A673 (cell line): Measurements from ENCODE around the gene FBRS. TPM values are rescaled to one million over a fixed set of nuclear protein-coding genes. Genes with fewer than 3 reads are reported as not detected.
"Not testable (repeated sequence)": the region's sequence is repeated elsewhere in the genome, so short reads cannot be mapped to it uniquely, and the experiment has no call there.

Experiments used
- BruUV-seq: library from RNA; stranded (reverse); fragments of 400-500 nt; replicated peaks from 2 replicates; lab custom pipeline; 2021; lab: Mats Ljungman, UMichigan
- CTCF ChIA-PET: fragments of 300-600 bp; sonication (Branson Sonifier 250); formaldehyde crosslinking; loops from one replicate; lab custom pipeline; 2022; ENCODE audit warnings: antibody characterized with exemption; lab: Charles Lee
- POLR2A ChIA-PET: fragments of 300-600 bp; sonication (Branson Sonifier 250); formaldehyde crosslinking; loops from one replicate; lab custom pipeline; 2022; ENCODE audit warnings: antibody characterized with exemption; ENCODE audit not compliant: low non-redundant PET; lab: Charles Lee
- DNase-seq: peaks from one replicate; pipeline ENCODE4 v3.0.0-alpha.2; 2015; ENCODE audit warnings: low spot score
- H3K27ac ChIP-seq: fragments of 200-600 bp; sonication (generic); 2 replicates; pipeline ENCODE4 v1.5.1; 2016; ENCODE audit warnings: mixed run types, low read depth, mild to moderate bottlenecking, mixed read lengths, antibody characterized with exemption, low read length; ENCODE audit not compliant: poor library complexity, severe bottlenecking
- H3K27me3 ChIP-seq: fragments of 200-600 bp; sonication (generic); replicated peaks from 2 replicates; pipeline ENCODE4 v1.6.1; 2017; ENCODE audit warnings: mixed run types, low read depth, mild to moderate bottlenecking, mixed read lengths, antibody characterized with exemption, low read length; ENCODE audit not compliant: insufficient read depth, poor library complexity
- H3K36me3 ChIP-seq: fragments of 200-600 bp; sonication (generic); 2 replicates; pipeline ENCODE4 v1.6.1; 2016; ENCODE audit warnings: mixed run types, mild to moderate bottlenecking, mixed read lengths, antibody characterized with exemption, low read length; ENCODE audit not compliant: insufficient read depth, poor library complexity, severe bottlenecking
- H3K4me1 ChIP-seq: fragments of 200-600 bp; sonication (generic); 2 replicates; pipeline ENCODE4 v1.6.1; 2017; ENCODE audit warnings: mixed run types, mild to moderate bottlenecking, mixed read lengths, antibody characterized with exemption, low read length; ENCODE audit not compliant: insufficient read depth, poor library complexity, severe bottlenecking
- H3K4me3 ChIP-seq: fragments of 200-600 bp; sonication (generic); 2 replicates; pipeline ENCODE4 v1.5.1; 2016; ENCODE audit warnings: low read depth, mixed run types, mild to moderate bottlenecking, mixed read lengths, low read length; ENCODE audit not compliant: poor library complexity, severe bottlenecking
- H3K9me3 ChIP-seq: fragments of 200-600 bp; sonication (generic); 2 replicates; pipeline ENCODE4 v1.6.1; 2016; ENCODE audit warnings: mixed run types, low read depth, mild to moderate bottlenecking, mixed read lengths, antibody characterized with exemption, low read length; ENCODE audit not compliant: poor library complexity, severe bottlenecking
- EZH2 ChIP-seq: fragments of 200-600 bp; sonication (generic); IDR thresholded peaks from 2 replicates; pipeline ENCODE4 v1.6.1; 2017; ENCODE audit warnings: borderline replicate concordance, low read depth, mild to moderate bottlenecking, mixed read lengths, antibody characterized with exemption, low read length; ENCODE audit not compliant: poor library complexity, severe bottlenecking
- intact Hi-C: fragments of 100-400 bp; cut with micrococcal nuclease; formaldehyde crosslinking; loops from one replicate; pipeline ENCODE4 v1.10.0; 2022; ENCODE audit not compliant: unreplicated experiment
- total RNA-seq: library from RNA; stranded (reverse); gene quantifications from 2 replicates; pipeline ENCODE4 v1.2.3, GENCODE V29; 2021
- TF ChIP-seq, protein P1 (sequence below): fragments of 300-800, 200-600 bp; sonication (generic); conservative IDR thresholded peaks from 2 replicates; pipeline ENCODE4 v1.5.1; 2017; ENCODE audit warnings: low read depth, mild to moderate bottlenecking, antibody characterized with exemption, low read length, moderate library complexity, mixed read lengths

Gene FBRS
- total RNA-seq, 1 experiment from 2014 or later = 79.9 TPM

DNA sequence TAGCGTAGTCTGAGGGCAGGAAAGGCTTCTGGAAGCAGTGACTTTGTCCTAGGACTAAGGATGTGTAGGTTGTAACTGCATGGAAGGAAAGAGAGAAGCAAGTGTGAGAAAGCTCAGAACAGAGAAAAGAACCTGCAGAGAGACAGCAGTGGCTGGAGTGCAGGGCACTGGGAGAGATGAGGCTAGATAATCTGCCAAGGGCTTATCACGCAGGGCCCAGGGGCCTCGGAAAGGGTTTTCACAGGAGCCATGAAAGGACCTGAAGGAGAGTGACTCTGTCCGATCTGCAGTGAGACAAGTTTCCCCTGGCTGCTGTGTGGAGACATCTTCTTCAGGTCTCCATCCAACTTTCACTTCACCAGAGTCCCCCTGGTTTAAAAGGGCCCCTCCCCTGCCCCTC is 33.7 kb downstream of the FBRS start:
- POLR2A ChIA-PET = no interaction called here
- no peak for DNase-seq
- CTCF ChIA-PET = no interaction called here

DNA sequence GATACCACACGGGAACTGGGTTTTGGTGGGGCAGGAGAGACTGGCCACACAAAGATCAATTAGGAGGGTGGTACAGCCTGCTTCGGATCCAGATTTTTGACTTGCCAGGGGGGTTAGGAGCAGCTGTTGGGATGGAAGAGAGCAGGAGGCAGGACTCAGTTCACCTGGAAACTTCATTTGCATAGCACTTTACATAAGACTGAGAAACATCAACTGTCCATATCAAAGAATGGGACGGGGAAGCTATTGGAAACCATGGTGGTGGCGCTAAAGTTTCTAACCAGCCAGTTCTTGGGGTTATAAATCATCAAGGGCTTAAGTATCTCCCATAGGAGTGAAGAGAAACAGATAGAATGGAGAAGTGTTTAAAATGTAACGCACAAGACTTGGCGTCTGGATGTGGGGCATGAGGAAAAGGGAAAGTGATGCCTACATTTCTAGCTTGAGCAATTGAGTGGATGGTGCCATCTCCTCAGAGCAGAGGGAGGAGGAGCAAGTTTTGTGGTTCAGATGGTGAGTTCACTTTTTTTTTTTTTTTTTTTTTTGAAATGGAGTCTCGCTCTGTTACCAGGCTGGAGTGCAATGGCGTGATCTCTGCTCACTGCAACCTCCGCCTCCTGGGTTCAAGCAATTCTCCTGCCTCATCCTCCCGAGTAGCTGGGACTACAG is 34.3 kb downstream of the FBRS start:
- H3K36me3 ChIP-seq = no peaks in the 10 kb centered on the region
- ChIA-PET POLR2A (no interaction called here), CTCF (no interaction called here)
- no peaks in the 10 kb centered on the region for H3K9me3 ChIP-seq
- no peak overlapping the region for H3K4me3 ChIP-seq
- no peak for DNase-seq
- H3K27ac ChIP-seq = no peak overlapping the region
- no peaks in the 10 kb centered on the region for H3K27me3 ChIP-seq
- intact Hi-C loops = loop anchor here (10.0 kb wide), 1 partner anchor 628 kb away; the partner anchor contains the start of gene ALDOA
- no TSS peak for BruUV-seq
- TF ChIP-seq, protein P1, sequence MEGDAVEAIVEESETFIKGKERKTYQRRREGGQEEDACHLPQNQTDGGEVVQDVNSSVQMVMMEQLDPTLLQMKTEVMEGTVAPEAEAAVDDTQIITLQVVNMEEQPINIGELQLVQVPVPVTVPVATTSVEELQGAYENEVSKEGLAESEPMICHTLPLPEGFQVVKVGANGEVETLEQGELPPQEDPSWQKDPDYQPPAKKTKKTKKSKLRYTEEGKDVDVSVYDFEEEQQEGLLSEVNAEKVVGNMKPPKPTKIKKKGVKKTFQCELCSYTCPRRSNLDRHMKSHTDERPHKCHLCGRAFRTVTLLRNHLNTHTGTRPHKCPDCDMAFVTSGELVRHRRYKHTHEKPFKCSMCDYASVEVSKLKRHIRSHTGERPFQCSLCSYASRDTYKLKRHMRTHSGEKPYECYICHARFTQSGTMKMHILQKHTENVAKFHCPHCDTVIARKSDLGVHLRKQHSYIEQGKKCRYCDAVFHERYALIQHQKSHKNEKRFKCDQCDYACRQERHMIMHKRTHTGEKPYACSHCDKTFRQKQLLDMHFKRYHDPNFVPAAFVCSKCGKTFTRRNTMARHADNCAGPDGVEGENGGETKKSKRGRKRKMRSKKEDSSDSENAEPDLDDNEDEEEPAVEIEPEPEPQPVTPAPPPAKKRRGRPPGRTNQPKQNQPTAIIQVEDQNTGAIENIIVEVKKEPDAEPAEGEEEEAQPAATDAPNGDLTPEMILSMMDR = no peak
- TF ChIP-seq EZH2 = no peak
- peaks cover 7% of the 10 kb centered on the region for H3K4me1 ChIP-seq

More for the DNA sequence above, 33.7 kb downstream of the FBRS start:
- no peaks in the 10 kb centered on the region for H3K9me3 ChIP-seq
- H3K4me1 ChIP-seq = peaks cover 4% of the 10 kb centered on the region
- TF ChIP-seq, protein P1 = no peak
- no peak for TF ChIP-seq EZH2
- BruUV-seq = no TSS peak
- H3K4me3 ChIP-seq = no peak overlapping the region
- H3K36me3 ChIP-seq = no peaks in the 10 kb centered on the region
- intact Hi-C loops = loop anchor here (10.0 kb wide), 1 partner anchor 627 kb away; the partner anchor contains the start of gene ALDOA
- H3K27ac ChIP-seq = no peak overlapping the region
- no peaks in the 10 kb centered on the region for H3K27me3 ChIP-seq

DNA sequence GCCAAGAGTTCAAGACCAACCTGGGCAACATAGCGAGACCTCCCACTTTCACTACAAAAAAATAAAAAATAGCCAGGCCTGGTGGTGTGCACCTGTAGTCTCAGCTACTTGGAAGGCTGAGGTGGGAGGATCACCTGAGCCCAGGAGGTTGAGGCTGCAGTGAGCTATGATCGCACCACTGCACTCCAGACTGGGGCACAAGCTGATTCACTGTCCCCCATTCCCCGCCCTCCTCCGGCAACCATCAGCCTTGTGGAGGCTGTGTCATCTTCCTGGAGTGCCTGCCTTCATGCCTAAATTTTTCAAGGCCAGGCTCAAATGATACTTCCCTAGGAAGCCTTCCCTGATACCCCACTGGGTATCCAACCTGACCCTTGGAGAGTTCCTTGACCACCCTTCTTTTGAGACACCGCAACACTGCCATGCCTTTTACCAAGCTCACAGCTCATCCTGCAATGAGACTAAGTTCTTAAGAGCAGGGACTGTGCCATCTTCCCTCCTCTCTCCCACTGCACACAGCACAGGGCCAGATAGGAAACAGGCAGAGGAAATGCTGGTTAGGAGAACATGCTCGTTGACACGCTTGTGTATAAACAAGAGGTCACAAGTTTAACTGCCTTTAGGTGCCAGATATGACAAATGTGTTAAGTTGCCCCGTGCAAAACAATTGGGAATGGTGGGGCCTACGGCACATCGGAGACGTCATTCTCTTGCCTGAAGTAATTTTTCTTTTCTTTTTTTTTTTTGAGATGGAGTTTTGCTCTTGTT is 36.9 kb downstream of the FBRS start:
- peaks cover under 1% of the 10 kb centered on the region for H3K36me3 ChIP-seq
- peaks cover 15% of the 10 kb centered on the region for H3K4me1 ChIP-seq
- CTCF ChIA-PET = no interaction called here
- intact Hi-C loops = loop anchor here (10.0 kb wide), 1 partner anchor 630 kb away; the partner anchor contains the start of gene ALDOA
- H3K27ac ChIP-seq = no peak overlapping the region
- H3K27me3 ChIP-seq = no peaks in the 10 kb centered on the region
- BruUV-seq = no TSS peak
- H3K4me3 ChIP-seq = no peak overlapping the region
- no peak for DNase-seq
- no peaks in the 10 kb centered on the region for H3K9me3 ChIP-seq
- POLR2A ChIA-PET = no interaction called here
- TF ChIP-seq, protein P1 = no peak
- no peak for TF ChIP-seq EZH2

DNA sequence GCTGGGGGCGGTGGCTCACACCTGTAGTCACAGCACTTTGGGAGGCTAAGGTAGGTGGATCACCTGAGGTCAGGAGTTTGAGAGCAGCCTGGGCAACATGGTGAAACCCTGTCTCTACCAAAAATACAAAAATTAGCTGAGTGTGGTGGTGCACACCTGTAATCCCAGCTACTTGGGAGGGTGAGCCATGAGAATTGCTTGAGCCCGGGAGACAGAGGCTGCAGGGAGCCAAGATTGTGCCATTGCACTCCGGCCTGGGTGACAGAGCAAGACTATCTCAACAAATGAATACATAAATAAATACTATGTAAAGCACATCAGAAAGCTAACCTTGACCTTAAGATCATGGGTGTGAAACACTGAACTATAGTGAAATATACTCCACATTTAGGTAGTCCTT is 38.4 kb downstream of the FBRS start:
- CTCF ChIA-PET, DNase-seq, H3K4me3 ChIP-seq, BruUV-seq, H3K9me3 ChIP-seq, H3K27ac ChIP-seq, H3K27me3 ChIP-seq: not testable (repeated sequence)
- Histone ChIP-seq H3K4me1 (peaks cover 20% of the 10 kb centered on the region), H3K36me3 (peaks cover 16% of the 10 kb centered on the region)
- intact Hi-C loops = loop anchor here (10.0 kb wide), 1 partner anchor 632 kb away; the partner anchor contains the start of gene ALDOA
- POLR2A ChIA-PET = interaction anchor here (0.6 kb wide), 1 partner anchor 576 kb away, joined by 17 read pairs; no protein-coding TSS in a partner anchor
